A549 (cell line): ENCODE measurements around the gene CDC42EP4. TPM values are rescaled to one million over a fixed set of nuclear protein-coding genes. Genes with fewer than 3 reads are reported as not detected.
A peak's percentile ranks its signal among the peaks of the same experiment; 100 is the strongest.

Experiments used
- ATAC-seq, 2 experiments: fragments of 200-7000 bp in 1 of 2; fragments of >200 bp in 1 of 2; cut with Nextera tagmentation in 1 of 2; cut with Tn5 transposase in 1 of 2; 3 replicates each; pipeline versions ENCODE4 v1.8.0 to v1.9.1; 2018 to 2020; ENCODE audit warnings: mild to moderate bottlenecking in 1 of 2, moderate library complexity in 1 of 2
- CTCF ChIA-PET: fragments of 300-600 bp; sonication (Branson Sonifier 250); formaldehyde crosslinking; extraction: SDS; loops from one replicate; lab custom pipeline; 2021; ENCODE audit warnings: antibody characterized with exemption, inconsistent platforms; lab: Yijun Ruan, JAX
- POLR2A ChIA-PET: fragments of 350-600 bp; formaldehyde crosslinking; extraction: SDS; loops from one replicate; lab custom pipeline; 2021; ENCODE audit warnings: antibody characterized with exemption, inconsistent platforms; lab: Yijun Ruan, JAX
- DNase-seq, 2 experiments: peaks; one replicate each; pipeline versions ENCODE4 v3.0.0 to v3.0.0-alpha.2; 2011 to 2016; ENCODE audit warnings: low read depth in 1 of 2, low spot score in 1 of 2
- FAIRE-seq: peaks from 2 replicates; lab custom pipeline; 2011; peaks lifted over from hg19 to GRCh38; lab: Jason Lieb, UNC
- H3K27ac ChIP-seq, 2 experiments: fragments of >200 bp; sonication (Bioruptor Twin); formaldehyde crosslinking; 3 replicates each; pipeline ENCODE4 v1.5.1; 2016 to 2017
- H3K4me1 ChIP-seq: fragments of >200 bp; sonication (Bioruptor Twin); formaldehyde crosslinking; 3 replicates; pipeline ENCODE4 v1.6.1; 2016
- H3K4me2 ChIP-seq: fragments of >200 bp; sonication (Bioruptor Twin); formaldehyde crosslinking; 3 replicates; pipeline ENCODE4 v1.6.1; 2016
- H3K4me3 ChIP-seq: fragments of >200 bp; sonication (Bioruptor Twin); formaldehyde crosslinking; 3 replicates; pipeline ENCODE4 v1.5.1; 2016
- H3K9me3 ChIP-seq: fragments of >200 bp; sonication (Bioruptor Twin); formaldehyde crosslinking; 3 replicates; pipeline ENCODE4 v1.6.1; 2016
- BCL3 ChIP-seq: fragments of >200 bp; sonication (Bioruptor Twin); formaldehyde crosslinking; IDR thresholded peaks from 3 replicates; pipeline ENCODE4 v1.6.1; 2016
- CEBPB ChIP-seq, 2 experiments: fragments of >200 bp in 1 of 2; sonication (Bioruptor Twin) in 1 of 2; formaldehyde crosslinking in 1 of 2; IDR thresholded peaks; 2 replicates each; pipeline ENCODE4 v1.6.1; 2012 to 2016
- CHD4 ChIP-seq: fragments of 200-600 bp; sonication (generic); IDR thresholded peaks from 2 replicates; pipeline ENCODE4 v1.6.1; 2016; ENCODE audit warnings: antibody characterized with exemption, mild to moderate bottlenecking, borderline replicate concordance
- EHF ChIP-seq: fragments of 250-450 bp; sonication (Bioruptor Pico); IDR thresholded peaks from 2 replicates; pipeline ENCODE4 v1.5.0; 2020; ENCODE audit warnings: mild to moderate bottlenecking
- EHMT2 ChIP-seq: fragments of 200-600 bp; sonication (generic); IDR thresholded peaks from 2 replicates; pipeline ENCODE4 v1.6.1; 2016; ENCODE audit warnings: antibody characterized with exemption, low read depth, mild to moderate bottlenecking, moderate library complexity
- EP300 ChIP-seq, 2 experiments: fragments of >200 bp; sonication (Bioruptor Twin); formaldehyde crosslinking; IDR thresholded peaks; 2 replicates in 1 of 2; 3 replicates in 1 of 2; pipeline ENCODE4 v1.6.1; 2016 to 2017
- FOXS1 ChIP-seq: fragments of 250-450 bp; sonication (Bioruptor Pico); IDR thresholded peaks from 2 replicates; pipeline ENCODE4 v1.5.0; 2020; ENCODE audit warnings: mild to moderate bottlenecking, moderate library complexity
- HDAC2 ChIP-seq: fragments of 200-600 bp; sonication (generic); IDR thresholded peaks from 2 replicates; pipeline ENCODE4 v1.6.1; 2016
- HOXB13 ChIP-seq: fragments of 250-450 bp; sonication (Bioruptor Pico); IDR thresholded peaks from 2 replicates; pipeline ENCODE4 v1.5.0; 2020; ENCODE audit warnings: low read depth, mild to moderate bottlenecking, moderate library complexity
- HOXB5 ChIP-seq: fragments of 250-450 bp; sonication (Bioruptor Pico); IDR thresholded peaks from 2 replicates; pipeline ENCODE4 v1.5.0; 2020; ENCODE audit warnings: mild to moderate bottlenecking, moderate library complexity
- JUN ChIP-seq, 2 experiments: fragments of >200 bp; sonication (Bioruptor Twin); formaldehyde crosslinking; IDR thresholded peaks; 2 replicates in 1 of 2; 3 replicates in 1 of 2; pipeline ENCODE4 v1.6.1; 2016 to 2017
- KDM1A ChIP-seq: fragments of 200-600 bp; sonication (generic); IDR thresholded peaks from 2 replicates; pipeline ENCODE4 v1.6.1; 2016; ENCODE audit warnings: low read depth, mild to moderate bottlenecking
- MAFK ChIP-seq: fragments of 450-650 bp; IDR thresholded peaks from 2 replicates; pipeline ENCODE4 v1.6.1; 2014; ENCODE audit not compliant: partially characterized antibody
- MAX ChIP-seq: IDR thresholded peaks from 2 replicates; pipeline ENCODE4 v1.6.1; 2012
- MAZ ChIP-seq: fragments of 150-350 bp; IDR thresholded peaks from 2 replicates; pipeline ENCODE4 v1.6.1; 2014; ENCODE audit warnings: antibody characterized with exemption, low read depth, low read length, borderline replicate concordance
- MYC ChIP-seq: IDR thresholded peaks from 2 replicates; pipeline ENCODE4 v1.6.1; 2012; ENCODE audit warnings: mild to moderate bottlenecking, inconsistent platforms, low read length, improper control_type of control experiment, borderline replicate concordance
- NFE2L2 ChIP-seq: fragments of 150-350 bp; conservative IDR thresholded peaks from 2 replicates; pipeline ENCODE4 v1.6.1; 2014; ENCODE audit warnings: low read length
- NPAS2 ChIP-seq: fragments of 250-450 bp; sonication (Bioruptor Pico); IDR thresholded peaks from 2 replicates; pipeline ENCODE4 v1.8.0; 2022; ENCODE audit warnings: mild to moderate bottlenecking, moderate library complexity, borderline replicate concordance
- PBX3 ChIP-seq: IDR thresholded peaks from 2 replicates; pipeline ENCODE4 v1.6.1; 2012
- PHF8 ChIP-seq: fragments of 200-600 bp; sonication (generic); IDR thresholded peaks from 2 replicates; pipeline ENCODE4 v1.6.1; 2016; ENCODE audit warnings: low read depth, mild to moderate bottlenecking, antibody characterized with exemption, moderate library complexity, borderline replicate concordance
- POLR2A ChIP-seq: IDR thresholded peaks from 2 replicates; pipeline ENCODE4 v1.6.1; 2012; ENCODE audit warnings: mild to moderate bottlenecking, low read length
- POLR2AphosphoS2 ChIP-seq: conservative IDR thresholded peaks from 2 replicates; pipeline ENCODE4 v1.6.1; 2012; ENCODE audit warnings: low read length, improper control_type of control experiment, inconsistent platforms
- RAD21 ChIP-seq, 2 experiments: fragments of >200 bp in 1 of 2; sonication (Bioruptor Twin) in 1 of 2; formaldehyde crosslinking in 1 of 2; IDR thresholded peaks in 1 of 2; conservative IDR thresholded peaks in 1 of 2; 2 replicates in 1 of 2; 3 replicates in 1 of 2; pipeline ENCODE4 v1.6.1; 2012 to 2018; ENCODE audit warnings: inconsistent platforms in 1 of 2
- RARB ChIP-seq: fragments of 250-450 bp; sonication (Bioruptor Pico); IDR thresholded peaks from 2 replicates; pipeline ENCODE4 v1.8.0; 2021; ENCODE audit warnings: mild to moderate bottlenecking, moderate library complexity
- RCOR1 ChIP-seq: fragments of 150-350 bp; IDR thresholded peaks from 2 replicates; pipeline ENCODE4 v1.6.1; 2014; ENCODE audit warnings: antibody characterized with exemption, low read length, low read depth
- REST ChIP-seq: fragments of 200-600 bp; sonication (generic); IDR thresholded peaks from 2 replicates; pipeline ENCODE4 v1.6.1; 2016; ENCODE audit warnings: antibody characterized with exemption, mild to moderate bottlenecking, moderate library complexity
- RNF2 ChIP-seq: fragments of 200-600 bp; sonication (generic); IDR thresholded peaks from 2 replicates; pipeline ENCODE4 v1.6.1; 2016; ENCODE audit warnings: low read depth, mild to moderate bottlenecking, antibody characterized with exemption, moderate library complexity, borderline replicate concordance
- SMC3 ChIP-seq: fragments of >200 bp; sonication (Bioruptor Twin); formaldehyde crosslinking; IDR thresholded peaks from 3 replicates; pipeline ENCODE4 v1.6.1; 2018; ENCODE audit warnings: inconsistent platforms
- TP53 ChIP-seq: fragments of 250-450 bp; sonication (Bioruptor Pico); IDR thresholded peaks from 2 replicates; pipeline ENCODE4 v1.5.0; 2021; ENCODE audit warnings: mild to moderate bottlenecking, moderate library complexity
- USF2 ChIP-seq: fragments of 450-650 bp; IDR thresholded peaks from 2 replicates; pipeline ENCODE4 v1.6.1; 2014; ENCODE audit warnings: antibody characterized with exemption
- ZFP36 ChIP-seq: fragments of 450-650 bp; IDR thresholded peaks from 2 replicates; pipeline ENCODE4 v1.6.1; 2014; ENCODE audit warnings: borderline replicate concordance; ENCODE audit not compliant: partially characterized antibody
- ZSCAN20 ChIP-seq: fragments of 250-450 bp; sonication (Bioruptor Pico); IDR thresholded peaks from 2 replicates; pipeline ENCODE4 v1.8.0; 2022; ENCODE audit warnings: mild to moderate bottlenecking, moderate library complexity
- WGBS: methylation state at CpG from one replicate; pipeline ENCODE4 v1.1.6; 2017; ENCODE audit errors: missing lambda C conversion rate; 5-methylcytosine and 5-hydroxymethylcytosine counted together
- polyA minus RNA-seq: library from RNA; depleted of rRNA, polyadenylated mRNA; stranded (reverse); fragments of >200 nt; gene quantifications from 2 replicates; pipeline ENCODE4 v1.2.3, GENCODE V29; 2011; rRNA and poly(A)+ RNA removed
- polyA plus RNA-seq, 4 experiments: library from polyadenylated mRNA; depleted of rRNA in 3 of 4; stranded (reverse); fragments of >200 nt; fragmentation: RNase III in 1 of 4; extraction: RNeasy Plus Mini Kit Qiagen cat#74134 plus additional on column Dnase treatment in 1 of 4; gene quantifications; 2 replicates in 3 of 4; 3 replicates in 1 of 4; pipeline ENCODE4 v1.2.3, GENCODE V29; 2011 to 2017

The CDC42EP4 gene
- polyA plus RNA-seq (2011; rRNA removed), result 32.9 and 33.8 TPM in 2 replicates
- polyA plus RNA-seq (2012; cell fraction: cytosol; rRNA removed), result 40.9 and 72.3 TPM in 2 replicates
- 41.7 and 52.8 TPM in 2 replicates for polyA plus RNA-seq (2012; cell fraction: nucleus; rRNA removed)
- 60.1 to 66.3 TPM (median 65.7 TPM) in 3 replicates for polyA plus RNA-seq (2017; fragmentation: RNase III; extraction: RNeasy Plus Mini Kit Qiagen cat#74134 plus additional on column Dnase treatment)
- polyA minus RNA-seq, result 64.6 and 69.0 TPM in 2 replicates

- H3K27ac ChIP-seq, result peak within 1 kb of the TSS; percentile 95 to 96
- ChIA-PET POLR2A (interaction anchor here (0.7 to 4.5 kb wide), 10 partner anchors 8 to 720 kb away, joined by 3 to 28 read pairs (median 5); no protein-coding TSS in a partner anchor), CTCF (interaction anchor here (0.9 to 29.0 kb wide), 21 partner anchors 8 to 73 kb away, joined by 3 to 385 read pairs (median 9); no protein-coding TSS in a partner anchor)
- peaks cover 32% of the 10 kb centered on the region for H3K4me1 ChIP-seq
- no peak for FAIRE-seq
- 3% methylated on average over 36 of the region's 71 CpGs for WGBS
- H3K9me3 ChIP-seq, result no peaks in the 10 kb centered on the region
- peak; percentile 94 to 96 for DNase-seq
- H3K4me3 ChIP-seq, result peak within 1 kb of the TSS; percentile 77
- ATAC-seq, result peak; percentile 75 to 88
- peak within 1 kb of the TSS; percentile 91 for H3K4me2 ChIP-seq
- TF ChIP-seq EP300 (IDR thresholded peaks at IDR 0.05), result peak in 1 of 2 experiments; percentile 28; a peak in 1 of 5 replicates
- TF ChIP-seq FOXS1 (CRISPR knock-in tag), result no peak
- TF ChIP-seq POLR2AphosphoS2, result no peak
- peak; percentile 44; the same call in 1 of the 2 replicates for TF ChIP-seq RNF2
- TF ChIP-seq REST, result no peak
- TF ChIP-seq PBX3, result 0 out of 2 replicates have a peak, but pooled peaks have one; percentile 35
- TF ChIP-seq EHF (CRISPR knock-in tag), result peak; percentile 55
- TF ChIP-seq RAD21 (conservative IDR thresholded peaks at IDR 0.05 in 1 of 2, IDR thresholded peaks at IDR 0.05 in 1 of 2), result peak in 1 of 2 experiments; percentile 39; a peak in 3 of 5 replicates
- no peak for TF ChIP-seq RCOR1
- peak; percentile 43 to 92; a peak in 3 of 5 replicates for TF ChIP-seq JUN (IDR thresholded peaks at IDR 0.05)
- no peak for TF ChIP-seq ZSCAN20
- TF ChIP-seq ZFP36, result no peak
- TF ChIP-seq HOXB5, result 0 out of 2 replicates have a peak, but pooled peaks have one; percentile 65
- TF ChIP-seq PHF8, result peak; percentile 78
- TF ChIP-seq KDM1A, result no peak
- TF ChIP-seq MYC, result no peak; the same call in 1 of the 2 replicates
- TF ChIP-seq CHD4, result no peak
- no peak for TF ChIP-seq TP53 (CRISPR knock-in tag)
- no peak for TF ChIP-seq MAFK
- TF ChIP-seq RARB (CRISPR knock-in tag), result 0 out of 2 replicates have a peak, but pooled peaks have one; percentile 22
- peak; percentile 47; the same call in 1 of the 2 replicates for TF ChIP-seq USF2
- peak; percentile 63 for TF ChIP-seq POLR2A
- no peak for TF ChIP-seq NFE2L2
- no peak for TF ChIP-seq BCL3
- no peak for TF ChIP-seq EHMT2
- TF ChIP-seq CEBPB (IDR thresholded peaks at IDR 0.05), result peak in 1 of 2 experiments; percentile 64; a peak in 2 of 4 replicates
- peak; percentile 41; the same call in 1 of the 3 replicates for TF ChIP-seq SMC3
- TF ChIP-seq MAX, result peak; percentile 72
- TF ChIP-seq HOXB13 (CRISPR knock-in tag), result no peak
- TF ChIP-seq HDAC2, result no peak
- peak; percentile 70; the same call in 1 of the 2 replicates for TF ChIP-seq MAZ
- no peak for TF ChIP-seq NPAS2 (CRISPR knock-in tag)
Measured at GRCh38 chr17:73311781-73312641, at the start of gene CDC42EP4. CDC42EP4 (minus strand) TSS chr17:73312001; CDS start chr17:73286500, 25,501 bp downstream.
